ENCODE data around the gene TMEM62. TPM values are rescaled to one million over a fixed set of nuclear protein-coding genes. Genes with fewer than 3 reads are reported as not detected.
"Not testable (repeated sequence)": the region's sequence is repeated elsewhere in the genome, so short reads cannot be mapped to it uniquely, and the experiment has no call there.

Gene TMEM62
- total RNA-seq, 2 donors from 2014 or later: 10.3 to 11.1 TPM

GRCh38 chr15:43219929-43220928 lies 86.8 kb downstream of the TMEM62 start:
- peak; percentile 27 to 38 for ATAC-seq
- no peak for DNase-seq
- intact Hi-C loops (cut with DNase I): no loop called here

- intact Hi-C loops (cut with DNase I): no loop called here
- no peak for DNase-seq
- peak; percentile 17 to 72 for ATAC-seq
Observed at GRCh38 chr15:43220991-43221403, 87.6 kb downstream of the TMEM62 start, which contains the start of gene EPB42. Gene EPB42 (minus strand): TSS chr15:43221018. CDS start chr15:43220825, 193 bp downstream.

DNA sequence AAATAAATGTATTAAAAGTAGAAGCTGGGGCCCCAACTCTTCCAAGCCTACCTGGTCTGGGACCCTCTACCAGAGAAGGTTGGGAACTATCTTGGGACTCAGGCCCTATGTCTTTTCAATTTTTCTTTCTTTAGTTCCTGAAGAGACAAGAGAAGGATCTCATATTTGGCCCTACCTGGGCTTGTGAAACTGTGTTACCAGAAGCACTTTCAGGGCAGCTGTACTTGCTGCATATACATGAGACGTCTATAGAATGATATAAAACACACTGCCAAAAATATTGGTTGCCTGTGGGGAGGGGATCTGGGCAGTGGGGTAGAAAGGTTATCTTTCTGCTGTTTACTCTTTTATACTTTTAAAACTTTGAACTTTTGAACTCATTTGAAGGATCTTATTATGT lies 88.0 kb downstream of the TMEM62 start:
- ATAC-seq: no peak
- no peak for DNase-seq
- intact Hi-C loops (cut with DNase I): no loop called here

- intact Hi-C loops (cut with DNase I): loop anchor here (1.0 to 5.0 kb wide), 2 partner anchors 60 to 62 kb away; no protein-coding TSS in a partner anchor
- no peak for DNase-seq
- ATAC-seq: peak; percentile 73 to 85
Observed at GRCh38 chr15:43225201-43225949, 92.0 kb downstream of the TMEM62 start.

DNA sequence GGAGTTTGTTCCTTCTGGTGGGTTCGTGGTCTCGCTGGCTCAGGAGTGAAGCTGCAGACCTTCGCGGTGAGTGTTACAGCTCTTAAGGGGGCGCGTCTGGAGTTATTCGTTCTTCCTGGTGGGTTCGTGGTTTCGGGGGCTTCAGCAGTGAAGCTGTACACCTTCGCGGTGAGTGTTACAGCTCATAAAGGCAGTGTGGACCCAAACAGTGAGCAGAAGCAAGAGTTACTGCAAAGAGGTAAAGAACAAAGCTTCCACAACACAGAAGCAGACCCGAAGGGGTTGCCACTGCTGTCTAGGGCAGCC lies 92.5 kb downstream of the TMEM62 start:
- intact Hi-C loops (cut with DNase I): loop anchor here (1.0 to 5.0 kb wide), 2 partner anchors 59 to 61 kb away; no protein-coding TSS in a partner anchor
- ATAC-seq, DNase-seq: not testable (repeated sequence)

- intact Hi-C loops (cut with DNase I): loop anchor here in 1 of 2 donors (5.0 kb wide), 1 partner anchor 61 kb away; no protein-coding TSS in a partner anchor
- no peak for ATAC-seq
- DNase-seq: no peak
Observed at GRCh38 chr15:43226436-43227305, 93.3 kb downstream of the TMEM62 start.

- intact Hi-C loops (cut with DNase I): loop anchor here in 1 of 2 donors (5.0 kb wide), 1 partner anchor 57 kb away; no protein-coding TSS in a partner anchor
- ATAC-seq (peak; percentile 48 to 63), DNase-seq (no peak)
Observed at GRCh38 chr15:43229977-43230376, 96.6 kb downstream of the TMEM62 start.

DNA sequence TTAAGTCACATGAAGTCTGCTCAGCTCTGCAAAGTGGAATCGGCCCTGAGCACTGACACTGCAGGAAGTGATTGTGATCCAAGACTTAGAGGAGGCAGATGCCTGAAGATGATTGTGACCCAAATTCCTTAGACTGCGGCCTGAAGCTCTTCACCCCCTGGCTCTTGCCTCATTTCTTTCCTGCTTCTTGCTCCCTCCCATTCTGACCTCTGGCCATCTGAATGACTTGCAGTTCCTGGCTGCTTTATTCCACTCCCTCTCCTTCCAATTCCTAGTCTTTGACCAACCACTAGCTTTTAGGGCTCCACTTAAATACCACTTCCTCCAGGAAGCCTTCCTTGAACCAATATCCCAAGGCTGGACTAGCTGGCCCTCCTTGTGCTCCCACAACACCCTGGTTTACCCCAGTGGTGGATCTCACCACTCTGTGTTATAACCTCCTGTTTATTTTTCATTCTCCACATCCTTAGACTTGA lies 97.3 kb downstream of the TMEM62 start:
- DNase-seq (no peak), ATAC-seq (peak in 1 of 2 donors; percentile 54)
- intact Hi-C loops (cut with DNase I): no loop called here

GRCh38 chr15:43232289-43232874 lies 99.0 kb downstream of the TMEM62 start:
- intact Hi-C loops (cut with DNase I): no loop called here
- ATAC-seq (no peak), DNase-seq (no peak)

Other genes starting within 250 kb of the TMEM62 start
- gene TTBK2, start 212.8 kb upstream of the TMEM62 start, total RNA-seq: 10 to 100 TPM; 22.1 to 26.7 TPM
- 10 to 100 TPM; 18.0 to 21.5 TPM for gene UBR1, start 27.5 kb upstream of the TMEM62 start, total RNA-seq
- 10 to 100 TPM; 45.1 to 50.0 TPM for gene CCNDBP1, start 51.8 kb downstream of the TMEM62 start, total RNA-seq
- gene EPB42, start 87.4 kb downstream of the TMEM62 start, total RNA-seq: 1 to 10 TPM in 1 of 2 donors, under 1 TPM in 1; 0.68 to 2.3 TPM
- not detected for gene TGM5, start 133.3 kb downstream of the TMEM62 start, total RNA-seq
- not detected for gene TGM7, start 168.7 kb downstream of the TMEM62 start, total RNA-seq
- 10 to 100 TPM in 1 of 2 donors, 1 to 10 TPM in 1; 7.5 to 10.9 TPM for gene LCMT2, start 197.0 kb downstream of the TMEM62 start, total RNA-seq
- 10 to 100 TPM; 13.2 to 15.3 TPM for gene ZSCAN29, start 237.5 kb downstream of the TMEM62 start, total RNA-seq
- 10 to 100 TPM; 11.3 to 12.6 TPM for gene TUBGCP4, start 237.5 kb downstream of the TMEM62 start, total RNA-seq